HepG2 (cell line): ENCODE data around the gene TNFRSF6B. TPM values are rescaled to one million over a fixed set of nuclear protein-coding genes. Genes with fewer than 3 reads are reported as not detected.

Source experiments
- ATAC-seq: fragments of 200-7000 bp; cut with Tn5 transposase; 3 replicates; pipeline ENCODE4 v1.9.1; 2020; ENCODE audit warnings: mild to moderate bottlenecking, moderate library complexity
- BruUV-seq: library from RNA; stranded (reverse); fragments of 400-500 nt; replicated peaks from 2 replicates; lab custom pipeline; 2021; lab: Mats Ljungman, UMichigan
- CTCF ChIA-PET: fragments of 300-600 bp; formaldehyde crosslinking; extraction: SDS; loops from one replicate; lab custom pipeline; 2021; ENCODE audit warnings: low total read pairs, inconsistent platforms, low intra/inter-chr PET ratio; lab: Yijun Ruan, JAX
- POLR2A ChIA-PET: fragments of 350-600 bp; sonication (Branson Sonifier 250); formaldehyde crosslinking; loops from one replicate; lab custom pipeline; 2020; ENCODE audit warnings: antibody characterized with exemption, inconsistent platforms; lab: Yijun Ruan, JAX
- DNase-seq: peaks from one replicate; pipeline ENCODE4 v3.0.0-alpha.2; 2015; ENCODE audit warnings: low spot score
- FAIRE-seq: peaks from 3 replicates; lab custom pipeline; 2011; peaks lifted over from hg19 to GRCh38; lab: Jason Lieb, UNC
- H2AFZ ChIP-seq: one replicate; pipeline ENCODE4 v1.6.1; 2011; ENCODE audit warnings: low read length, inconsistent platforms
- H3K27ac ChIP-seq: fragments of 300-600 bp; 3 replicates; pipeline ENCODE4 v1.8.0; 2011; ENCODE audit warnings: mixed run types, mild to moderate bottlenecking, mixed read lengths, low read length, inconsistent platforms; ENCODE audit not compliant: insufficient read depth; ENCODE audit errors: extremely low read length
- H3K27me3 ChIP-seq, 2 experiments: fragments of 200-600 bp in 1 of 2; 2 replicates in 1 of 2; 3 replicates in 1 of 2; pipeline versions ENCODE4 v1.6.0 to v1.8.0; 2011; ENCODE audit warnings: low read length in 2 of 2, mild to moderate bottlenecking in 2 of 2, moderate library complexity in 2 of 2, inconsistent platforms in 1 of 2; ENCODE audit not compliant: insufficient read depth in 2 of 2, control insufficient read depth in 1 of 2
- H3K36me3 ChIP-seq, 2 experiments: fragments of 200-600 bp in 1 of 2; replicated peaks in 1 of 2; 2 replicates in 1 of 2; 3 replicates in 1 of 2; pipeline versions ENCODE4 v1.5.1 to v1.8.0; 2011; ENCODE audit warnings: low read length in 2 of 2, inconsistent platforms in 1 of 2; ENCODE audit not compliant: insufficient read depth in 2 of 2, control insufficient read depth in 1 of 2
- H3K4me1 ChIP-seq: 2 replicates; pipeline ENCODE4 v1.5.1; 2012; ENCODE audit warnings: low read length, inconsistent platforms; ENCODE audit not compliant: insufficient read depth
- H3K4me2 ChIP-seq: 2 replicates; pipeline ENCODE4 v1.6.0; 2011; ENCODE audit warnings: low read depth, low read length, inconsistent platforms
- H3K4me3 ChIP-seq, 3 experiments: fragments of 200-600 bp in 1 of 3; sonication (generic), shearing (Covaris generic) in 1 of 3; replicated peaks in 1 of 3; 2 replicates each; pipeline ENCODE4 v1.5.1; 2011 to 2016; ENCODE audit warnings: low read length in 3 of 3, inconsistent platforms in 2 of 3, low read depth in 2 of 3, mild to moderate bottlenecking in 2 of 3, control low read depth in 1 of 3, mixed read lengths in 1 of 3; ENCODE audit not compliant: insufficient read depth in 1 of 3
- H3K79me2 ChIP-seq: one replicate; pipeline ENCODE4 v1.6.1; 2011; ENCODE audit warnings: low read length, inconsistent platforms; ENCODE audit not compliant: insufficient read depth
- H3K9ac ChIP-seq: 2 replicates; pipeline ENCODE4 v1.6.0; 2011; ENCODE audit warnings: mild to moderate bottlenecking, low read depth, low read length, inconsistent platforms; ENCODE audit not compliant: insufficient read depth
- H3K9me3 ChIP-seq: 2 replicates; pipeline ENCODE4 v1.5.1; 2012; ENCODE audit warnings: mild to moderate bottlenecking, low read length
- H4K20me1 ChIP-seq: 2 replicates; pipeline ENCODE4 v1.6.0; 2011; ENCODE audit warnings: inconsistent platforms, mild to moderate bottlenecking, low read length, moderate library complexity; ENCODE audit not compliant: insufficient read depth
- CREB1 ChIP-seq, 2 experiments: fragments of 450-650 bp in 1 of 2; IDR thresholded peaks; 2 replicates each; pipeline ENCODE4 v1.6.1; 2016 to 2017; ENCODE audit warnings: control low read depth in 1 of 2, mild to moderate bottlenecking in 1 of 2, missing compliant biosample characterization in 1 of 2, missing genetic modification characterization in 1 of 2
- KLF15 ChIP-seq: sonication (generic); formaldehyde crosslinking; IDR thresholded peaks from 2 replicates; pipeline ENCODE4 v1.8.1; 2023; ENCODE audit warnings: borderline replicate concordance, mild to moderate bottlenecking, inconsistent platforms, missing genetic modification reagents, mixed read lengths
- LRRFIP1 ChIP-seq: sonication (generic); formaldehyde crosslinking; conservative IDR thresholded peaks from 2 replicates; pipeline ENCODE4 v1.4.0; 2020; ENCODE audit warnings: missing genetic modification reagents
- NONO ChIP-seq, 2 experiments: fragments of 450-650 bp in 1 of 2; sonication (generic) in 1 of 2; formaldehyde crosslinking in 1 of 2; IDR thresholded peaks in 1 of 2; conservative IDR thresholded peaks in 1 of 2; 2 replicates each; pipeline versions ENCODE4 v1.6.1 to v1.8.0; 2017 to 2022; ENCODE audit warnings: mild to moderate bottlenecking in 1 of 2, missing genetic modification reagents in 1 of 2, moderate library complexity in 1 of 2
- SMAD1 ChIP-seq: sonication (generic); formaldehyde crosslinking; IDR thresholded peaks from 2 replicates; pipeline ENCODE4 v1.4.0; 2020; ENCODE audit warnings: missing genetic modification reagents, low read depth, mild to moderate bottlenecking, borderline replicate concordance
- ZNF7 ChIP-seq: IDR thresholded peaks from 2 replicates; pipeline ENCODE4 v1.6.1; 2016; ENCODE audit warnings: missing biosample characterization, missing genetic modification reagents
- ZNF883 ChIP-seq: sonication (generic); formaldehyde crosslinking; IDR thresholded peaks from 2 replicates; pipeline ENCODE4 v1.5.1; 2020; ENCODE audit warnings: mild to moderate bottlenecking, missing genetic modification reagents; ENCODE audit errors: not compliant biosample characterization
- WGBS: methylation state at CpG from one replicate; pipeline ENCODE4 v1.1.6; 2017; ENCODE audit warnings: low lambda C conversion rate; 5-methylcytosine and 5-hydroxymethylcytosine counted together
- in situ Hi-C: cut with HindIII; loops from 2 replicates; pipeline ENCODE4 v1.10.0; 2017; ENCODE audit warnings: low pct_unique_long_range_greater_than_20kb; ENCODE audit not compliant: extremely low pct_ligation_motif_present
- intact Hi-C: fragments of 100-400 bp; cut with micrococcal nuclease; formaldehyde crosslinking; loops from one replicate; pipeline ENCODE4 v1.10.0; 2022; ENCODE audit not compliant: unreplicated experiment
- polyA plus RNA-seq, 8 experiments: library from polyadenylated mRNA; depleted of rRNA in 3 of 8; stranded (reverse) in 7 of 8; unstranded in 1 of 8; fragments of >200 nt; fragmentation: Illumina TruSeq in 4 of 8; extraction: Trizol in 4 of 8; gene quantifications; 2 replicates each; pipeline versions ENCODE4 v1.2.1 to v1.2.3, GENCODE V29; 2011 to 2016; ENCODE audit warnings: low read depth in 4 of 8, missing spikeins in 1 of 8, mixed read lengths in 1 of 8; ENCODE audit not compliant: insufficient read depth in 1 of 8
- total RNA-seq, 5 experiments: library from RNA; depleted of rRNA; stranded (reverse); fragments of >200 nt; fragmentation: Illumina TruSeq; extraction: Trizol; gene quantifications; 2 replicates each; pipeline ENCODE4 v1.2.3, GENCODE V29; 2016; ENCODE audit warnings: low read depth in 1 of 5
- TF ChIP-seq, protein P1 (sequence below): sonication (generic); formaldehyde crosslinking; IDR thresholded peaks from 2 replicates; pipeline ENCODE4 v1.4.0; 2020; ENCODE audit warnings: missing genetic modification reagents, mild to moderate bottlenecking, borderline replicate concordance
- TF ChIP-seq, protein P2 (sequence below): sonication (generic); formaldehyde crosslinking; IDR thresholded peaks from 2 replicates; pipeline ENCODE4 v1.4.0; 2020; ENCODE audit warnings: mild to moderate bottlenecking, missing genetic modification reagents
- TF ChIP-seq, protein P3 (sequence below): sonication (generic); formaldehyde crosslinking; IDR thresholded peaks from 2 replicates; pipeline ENCODE4 v1.4.0; 2020; ENCODE audit warnings: missing genetic modification reagents, mild to moderate bottlenecking, borderline replicate concordance
- TF ChIP-seq, protein P4 (sequence below): sonication (generic); formaldehyde crosslinking; IDR thresholded peaks from 2 replicates; pipeline ENCODE4 v1.4.0; 2020; ENCODE audit warnings: missing genetic modification reagents; ENCODE audit errors: not compliant biosample characterization

TNFRSF6B gene
- total and polyA plus RNA-seq, 2 of the 13 experiments (the other 11 are each of a cell fraction or from before 2014, with no cell fraction given) = 0.24 TPM; not detected in 1

GRCh38 chr20:63693733-63694583, 2.5 kb upstream of the TNFRSF6B start:
- Histone ChIP-seq H3K79me2 (no peaks in the 10 kb centered on the region), H2AFZ (no peak overlapping the region), H3K4me3 (no peak overlapping the region), H3K9me3 (no peaks in the 10 kb centered on the region), H3K4me1 (peaks cover 21% of the 10 kb centered on the region), H3K27ac (no peak overlapping the region), H3K9ac (no peak overlapping the region), H4K20me1 (peaks cover 4% of the 10 kb centered on the region; the same call in 1 of the 2 replicates), H3K36me3 (peaks cover 3 to 4% of the 10 kb centered on the region in 2 experiments; a peak in 3 of 5 replicates), H3K4me2 (no peak overlapping the region), H3K27me3 (no peaks in the 10 kb centered on the region)
- intact Hi-C loops = no loop called here
- BruUV-seq = no TSS peak
- in situ Hi-C loops = no loop called here
- DNase-seq (no peak), ATAC-seq (no peak), FAIRE-seq (no peak)
- CTCF ChIA-PET = no interaction called here
- 94% methylated on average over 21 of the region's 21 CpGs for WGBS
- POLR2A ChIA-PET = interaction anchor here (0.6 kb wide), 1 partner anchor 156 kb away, joined by 4 read pairs; no protein-coding TSS in a partner anchor
- TF ChIP-seq, protein P1, sequence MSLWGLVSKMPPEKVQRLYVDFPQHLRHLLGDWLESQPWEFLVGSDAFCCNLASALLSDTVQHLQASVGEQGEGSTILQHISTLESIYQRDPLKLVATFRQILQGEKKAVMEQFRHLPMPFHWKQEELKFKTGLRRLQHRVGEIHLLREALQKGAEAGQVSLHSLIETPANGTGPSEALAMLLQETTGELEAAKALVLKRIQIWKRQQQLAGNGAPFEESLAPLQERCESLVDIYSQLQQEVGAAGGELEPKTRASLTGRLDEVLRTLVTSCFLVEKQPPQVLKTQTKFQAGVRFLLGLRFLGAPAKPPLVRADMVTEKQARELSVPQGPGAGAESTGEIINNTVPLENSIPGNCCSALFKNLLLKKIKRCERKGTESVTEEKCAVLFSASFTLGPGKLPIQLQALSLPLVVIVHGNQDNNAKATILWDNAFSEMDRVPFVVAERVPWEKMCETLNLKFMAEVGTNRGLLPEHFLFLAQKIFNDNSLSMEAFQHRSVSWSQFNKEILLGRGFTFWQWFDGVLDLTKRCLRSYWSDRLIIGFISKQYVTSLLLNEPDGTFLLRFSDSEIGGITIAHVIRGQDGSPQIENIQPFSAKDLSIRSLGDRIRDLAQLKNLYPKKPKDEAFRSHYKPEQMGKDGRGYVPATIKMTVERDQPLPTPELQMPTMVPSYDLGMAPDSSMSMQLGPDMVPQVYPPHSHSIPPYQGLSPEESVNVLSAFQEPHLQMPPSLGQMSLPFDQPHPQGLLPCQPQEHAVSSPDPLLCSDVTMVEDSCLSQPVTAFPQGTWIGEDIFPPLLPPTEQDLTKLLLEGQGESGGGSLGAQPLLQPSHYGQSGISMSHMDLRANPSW (CRISPR knock-in tag) = no peak
- TF ChIP-seq SMAD1 (CRISPR knock-in tag) (no peak), ZNF7 (CRISPR knock-in tag) (no peak), NONO (IDR thresholded peaks at IDR 0.05) (no peak), NONO (CRISPR knock-in tag; conservative IDR thresholded peaks at IDR 0.05) (no peak), CREB1 (IDR thresholded peaks at IDR 0.05) (no peak), CREB1 (CRISPR knock-in tag; IDR thresholded peaks at IDR 0.05) (no peak), ZNF883 (CRISPR knock-in tag) (peak; percentile 24), KLF15 (CRISPR knock-in tag) (no peak), LRRFIP1 (no peak)
- TF ChIP-seq, protein P2, sequence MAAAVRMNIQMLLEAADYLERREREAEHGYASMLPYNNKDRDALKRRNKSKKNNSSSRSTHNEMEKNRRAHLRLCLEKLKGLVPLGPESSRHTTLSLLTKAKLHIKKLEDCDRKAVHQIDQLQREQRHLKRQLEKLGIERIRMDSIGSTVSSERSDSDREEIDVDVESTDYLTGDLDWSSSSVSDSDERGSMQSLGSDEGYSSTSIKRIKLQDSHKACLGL = no peak
- TF ChIP-seq, protein P3, sequence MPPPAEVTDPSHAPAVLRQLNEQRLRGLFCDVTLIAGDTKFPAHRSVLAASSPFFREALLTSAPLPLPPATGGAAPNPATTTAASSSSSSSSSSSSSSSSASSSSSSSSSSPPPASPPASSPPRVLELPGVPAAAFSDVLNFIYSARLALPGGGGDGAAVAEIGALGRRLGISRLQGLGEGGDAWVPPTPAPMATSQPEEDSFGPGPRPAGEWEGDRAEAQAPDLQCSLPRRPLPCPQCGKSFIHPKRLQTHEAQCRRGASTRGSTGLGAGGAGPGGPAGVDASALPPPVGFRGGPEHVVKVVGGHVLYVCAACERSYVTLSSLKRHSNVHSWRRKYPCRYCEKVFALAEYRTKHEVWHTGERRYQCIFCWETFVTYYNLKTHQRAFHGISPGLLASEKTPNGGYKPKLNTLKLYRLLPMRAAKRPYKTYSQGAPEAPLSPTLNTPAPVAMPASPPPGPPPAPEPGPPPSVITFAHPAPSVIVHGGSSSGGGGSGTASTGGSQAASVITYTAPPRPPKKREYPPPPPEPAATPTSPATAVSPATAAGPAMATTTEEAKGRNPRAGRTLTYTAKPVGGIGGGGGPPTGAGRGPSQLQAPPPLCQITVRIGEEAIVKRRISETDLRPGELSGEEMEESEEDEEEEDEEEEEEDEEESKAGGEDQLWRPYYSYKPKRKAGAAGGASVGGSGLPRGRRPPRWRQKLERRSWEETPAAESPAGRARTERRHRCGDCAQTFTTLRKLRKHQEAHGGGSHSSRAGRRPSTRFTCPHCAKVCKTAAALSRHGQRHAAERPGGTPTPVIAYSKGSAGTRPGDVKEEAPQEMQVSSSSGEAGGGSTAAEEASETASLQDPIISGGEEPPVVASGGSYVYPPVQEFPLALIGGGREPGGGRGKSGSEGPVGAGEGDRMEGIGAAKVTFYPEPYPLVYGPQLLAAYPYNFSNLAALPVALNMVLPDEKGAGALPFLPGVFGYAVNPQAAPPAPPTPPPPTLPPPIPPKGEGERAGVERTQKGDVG = no peak
- TF ChIP-seq, protein P4, sequence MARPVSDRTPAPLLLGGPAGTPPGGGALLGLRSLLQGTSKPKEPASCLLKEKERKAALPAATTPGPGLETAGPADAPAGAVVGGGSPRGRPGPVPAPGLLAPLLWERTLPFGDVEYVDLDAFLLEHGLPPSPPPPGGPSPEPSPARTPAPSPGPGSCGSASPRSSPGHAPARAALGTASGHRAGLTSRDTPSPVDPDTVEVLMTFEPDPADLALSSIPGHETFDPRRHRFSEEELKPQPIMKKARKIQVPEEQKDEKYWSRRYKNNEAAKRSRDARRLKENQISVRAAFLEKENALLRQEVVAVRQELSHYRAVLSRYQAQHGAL (CRISPR knock-in tag) = no peak
